Activated naive CD4-positive, alpha-beta T cell (primary cell): ENCODE results near the gene PLEKHH3.

Experiments
- DNase-seq, 4 experiments: peaks; one replicate each; lab custom pipeline; 2025; lab: John Stamatoyannopoulos, UW

Gene PLEKHH3, protein sequence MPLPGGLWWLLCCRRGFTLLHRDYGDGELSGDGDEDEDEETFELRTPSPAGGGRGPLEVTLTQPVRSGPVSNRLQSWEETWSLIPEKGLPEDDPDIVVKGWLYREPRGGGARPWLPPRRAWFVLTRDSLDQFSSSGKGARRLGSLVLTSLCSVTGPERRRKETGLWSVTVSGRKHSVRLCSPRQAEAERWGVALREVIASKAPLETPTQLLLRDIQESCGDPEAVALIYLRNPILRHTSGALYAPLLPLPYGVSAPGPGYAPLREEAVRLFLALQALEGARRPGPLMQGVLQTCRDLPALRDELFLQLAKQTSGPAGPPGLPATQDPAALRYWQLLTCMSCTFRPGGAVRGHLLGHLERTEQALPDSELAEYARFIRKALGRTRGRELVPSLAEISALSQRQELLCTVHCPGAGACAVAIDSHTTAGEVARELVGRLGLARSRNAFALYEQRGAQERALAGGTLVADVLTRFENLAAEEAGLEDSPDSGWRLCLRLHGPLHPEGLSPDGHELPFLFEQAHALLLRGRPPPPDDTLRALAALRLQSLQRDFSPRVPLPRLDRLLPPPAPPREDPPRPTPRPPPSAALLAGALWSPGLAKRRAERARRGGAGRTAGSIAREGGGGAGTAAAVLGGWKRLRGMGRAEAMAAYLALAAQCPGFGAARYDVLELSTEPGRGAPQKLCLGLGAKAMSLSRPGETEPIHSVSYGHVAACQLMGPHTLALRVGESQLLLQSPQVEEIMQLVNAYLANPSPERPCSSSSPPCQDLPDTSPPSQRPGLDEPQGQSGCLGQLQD

DNA sequence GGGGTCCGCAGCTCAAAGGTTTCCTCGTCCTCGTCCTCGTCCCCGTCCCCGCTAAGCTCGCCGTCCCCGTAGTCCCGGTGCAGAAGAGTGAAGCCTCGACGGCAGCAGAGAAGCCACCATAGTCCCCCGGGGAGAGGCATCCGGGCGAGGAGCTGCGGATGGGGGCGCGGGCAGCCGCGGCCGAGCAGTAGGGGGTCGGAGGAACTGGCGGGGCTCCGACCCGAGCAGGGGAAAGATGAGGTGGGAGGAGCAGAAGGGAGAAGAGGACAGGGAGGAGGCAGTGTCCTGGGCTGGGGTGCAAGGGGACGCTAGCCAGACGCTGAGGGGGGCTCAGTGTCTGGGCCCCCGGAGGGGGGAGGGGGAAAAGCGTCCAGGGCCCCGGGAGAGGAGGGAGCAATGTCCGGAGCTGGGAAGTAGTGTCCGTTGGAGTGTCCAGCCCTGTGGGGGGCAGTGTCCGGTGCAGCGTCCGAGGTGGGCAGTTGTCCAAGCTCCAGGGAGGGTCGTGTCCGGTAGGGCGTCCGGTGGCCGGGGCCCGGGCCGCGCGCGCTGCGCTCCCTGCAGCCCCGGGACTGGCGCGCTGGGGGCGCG, at the start of gene PLEKHH3:
Gene PLEKHH3, minus strand, starts transcription at position 571 of the 588 bp plus-strand sequence. Its CDS starts 431 bp downstream, at position 140.
- DNase-seq = no peak

DNA sequence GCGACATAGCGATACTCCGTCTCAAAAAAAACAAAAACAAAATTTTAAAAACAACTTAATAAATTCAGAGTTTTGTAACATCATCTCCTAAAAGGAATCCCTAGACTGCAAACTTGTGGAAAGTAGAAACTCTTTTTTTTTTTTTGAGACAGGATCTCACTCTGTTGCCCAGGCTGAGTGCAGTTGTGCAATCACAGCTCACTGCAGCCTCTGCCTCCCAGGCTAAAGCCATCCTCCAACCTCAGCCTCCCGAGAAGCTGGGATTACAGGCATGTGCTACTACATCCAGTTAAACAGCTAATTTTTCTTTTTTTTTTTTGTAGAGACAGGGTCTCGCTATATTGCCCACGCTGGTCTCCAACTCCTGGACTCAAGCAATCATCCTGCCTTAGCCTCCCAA, 48.3 kb upstream of the PLEKHH3 start:
- DNase-seq = no peak

DNA sequence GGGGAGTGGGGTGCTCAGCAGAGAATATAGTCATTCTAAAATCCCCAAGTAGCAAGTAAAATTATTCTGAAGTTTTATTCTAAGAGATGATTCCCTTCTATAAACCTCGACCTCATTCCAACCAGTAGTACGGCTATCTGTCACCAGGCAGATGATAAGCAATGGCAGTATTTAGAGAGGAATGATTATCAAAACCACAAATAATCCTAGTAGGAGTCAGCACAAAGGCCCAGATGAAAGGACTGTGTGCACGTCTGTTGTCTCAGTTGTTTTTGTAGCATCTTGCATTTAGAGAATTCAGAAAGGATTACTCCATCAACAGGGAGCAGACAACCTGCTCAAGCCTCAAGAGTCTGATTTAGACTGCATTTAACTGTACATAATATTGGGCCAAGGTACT, 46.8 kb upstream of the PLEKHH3 start:
- no peak for DNase-seq

DNA sequence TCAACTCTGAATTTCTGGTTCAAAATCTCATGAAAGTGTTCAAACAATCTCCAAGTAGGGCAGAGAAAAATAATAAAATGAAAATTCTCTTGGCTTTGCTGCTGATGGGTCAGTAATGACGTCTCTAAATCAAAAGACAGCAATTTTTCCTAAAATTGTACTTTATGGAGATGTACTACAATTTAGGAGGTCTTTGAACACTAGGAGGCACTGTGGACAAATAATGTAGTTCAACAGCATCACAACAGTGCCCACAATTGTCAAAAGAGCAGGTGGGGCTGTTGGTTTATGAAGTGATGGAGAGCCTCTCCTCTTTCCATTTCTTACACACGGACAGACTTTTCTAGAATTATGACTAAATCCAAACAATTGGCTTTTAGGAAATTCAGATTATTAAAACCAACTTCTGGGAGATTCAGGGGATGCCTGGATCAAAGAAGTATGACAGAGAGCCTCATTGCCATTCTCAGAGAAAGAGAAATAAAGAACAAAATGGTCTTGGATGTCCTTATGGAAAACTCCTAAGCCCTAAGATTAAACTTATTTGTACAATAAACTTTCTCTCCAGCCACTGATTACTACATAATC, 44.3 kb upstream of the PLEKHH3 start:
- DNase-seq = no peak

DNA sequence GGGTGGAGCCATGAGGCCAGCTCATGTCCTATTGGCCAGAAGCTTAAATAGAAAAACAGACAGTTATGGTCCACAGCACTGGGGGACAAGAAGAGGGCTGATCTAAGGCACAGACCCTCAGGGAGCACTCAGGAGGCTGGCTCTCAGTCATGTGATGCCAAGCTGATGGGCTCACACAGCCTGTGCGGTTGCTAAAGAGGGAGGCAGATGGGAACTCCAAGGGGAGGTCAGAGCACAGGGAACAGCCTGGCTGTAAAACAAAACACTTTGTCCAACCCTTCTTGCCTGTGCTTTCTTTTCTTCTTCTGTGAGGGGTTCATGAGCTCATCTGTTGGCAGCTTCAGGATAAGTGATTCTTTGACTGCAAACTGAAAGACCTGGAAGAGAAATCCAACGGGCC, 32.8 kb upstream of the PLEKHH3 start:
- no peak for DNase-seq

DNA sequence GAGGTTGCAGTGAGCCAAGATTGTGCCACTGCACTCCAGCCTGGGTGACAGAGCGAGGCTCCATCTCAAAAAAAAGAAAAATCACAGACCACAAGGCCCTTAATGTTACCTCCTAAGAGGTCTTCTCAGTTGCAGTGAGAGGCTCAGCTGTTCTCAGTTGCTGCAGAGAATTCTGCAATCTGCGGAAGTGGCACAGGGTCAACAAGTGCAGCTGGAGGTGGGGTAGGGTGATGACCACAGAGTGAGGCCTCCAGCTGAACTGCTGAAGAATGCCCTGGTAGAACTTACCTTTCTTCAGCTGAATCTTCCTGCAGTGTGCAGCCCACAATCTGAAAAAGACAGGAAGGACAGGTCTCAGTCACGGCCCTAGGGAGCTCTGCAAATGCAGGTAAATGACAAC, 31.8 kb upstream of the PLEKHH3 start:
- no peak for DNase-seq

DNA sequence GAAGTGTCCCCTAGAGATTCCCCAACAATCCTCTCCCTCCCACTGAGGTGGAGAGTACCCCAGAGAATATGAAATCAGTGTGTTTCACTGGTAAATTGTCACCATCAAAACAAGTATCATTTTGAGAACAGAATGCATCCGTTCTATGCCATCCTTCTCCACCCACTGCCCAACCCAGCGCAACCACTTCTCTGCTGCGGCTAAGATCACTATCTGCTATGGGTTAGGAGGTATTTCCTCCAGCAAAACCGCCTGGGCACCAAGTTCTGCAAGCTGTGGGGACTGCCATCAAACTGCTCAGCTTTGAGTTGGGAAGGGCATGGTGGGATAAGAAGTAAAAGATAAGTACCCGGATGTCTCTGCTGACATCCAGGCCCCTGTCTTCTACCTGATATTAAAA, 29.9 kb upstream of the PLEKHH3 start:
- no peak for DNase-seq

DNA sequence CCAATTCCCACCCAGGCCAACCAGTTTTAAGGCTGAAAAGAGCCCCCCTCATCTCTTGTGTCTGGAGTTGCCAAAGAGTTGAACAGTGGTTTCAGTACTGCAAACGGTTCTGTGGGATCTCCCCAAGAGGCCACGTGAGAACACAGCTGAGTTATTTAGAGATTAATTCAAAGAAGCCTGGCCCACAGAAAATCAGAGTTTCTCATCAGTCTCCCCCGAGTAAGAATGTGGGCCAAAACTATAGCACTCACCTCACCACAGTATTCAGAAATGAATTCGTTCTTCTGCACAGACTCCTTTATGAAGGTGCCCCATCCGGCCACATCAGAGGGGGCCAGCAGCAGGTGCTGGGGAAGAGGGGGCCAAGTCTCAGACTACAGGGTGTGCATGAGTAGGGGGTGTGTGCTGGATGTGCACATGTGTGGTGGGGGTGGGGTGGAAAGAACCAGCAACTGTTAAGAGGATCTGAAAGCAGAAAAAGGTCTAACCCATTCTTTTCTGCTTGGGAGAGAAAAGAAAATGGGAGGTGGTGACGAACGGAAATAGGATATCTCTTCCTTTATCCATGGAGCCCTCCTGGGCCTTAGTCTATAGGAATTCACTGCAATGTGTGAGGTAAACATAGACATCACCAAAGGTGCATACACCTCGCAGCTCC, 28.2 kb upstream of the PLEKHH3 start:
- no peak for DNase-seq

DNA sequence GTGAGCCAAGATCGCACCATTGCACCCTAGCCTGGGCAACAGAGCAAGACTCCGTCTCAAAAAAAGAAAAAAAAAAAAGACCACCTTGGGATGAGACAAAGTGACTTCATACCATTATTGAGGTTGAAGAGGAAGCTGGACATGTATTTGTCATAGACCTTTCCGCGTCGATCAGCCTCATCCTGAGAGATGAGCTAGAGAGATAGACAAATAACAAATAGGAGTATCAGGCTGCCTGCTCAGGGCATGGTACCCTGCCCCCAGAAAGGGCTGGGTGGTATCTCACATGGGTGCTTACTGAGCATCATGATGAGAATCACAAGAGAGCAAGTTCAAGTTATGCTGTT, 27.7 kb upstream of the PLEKHH3 start:
- DNase-seq = no peak

DNA sequence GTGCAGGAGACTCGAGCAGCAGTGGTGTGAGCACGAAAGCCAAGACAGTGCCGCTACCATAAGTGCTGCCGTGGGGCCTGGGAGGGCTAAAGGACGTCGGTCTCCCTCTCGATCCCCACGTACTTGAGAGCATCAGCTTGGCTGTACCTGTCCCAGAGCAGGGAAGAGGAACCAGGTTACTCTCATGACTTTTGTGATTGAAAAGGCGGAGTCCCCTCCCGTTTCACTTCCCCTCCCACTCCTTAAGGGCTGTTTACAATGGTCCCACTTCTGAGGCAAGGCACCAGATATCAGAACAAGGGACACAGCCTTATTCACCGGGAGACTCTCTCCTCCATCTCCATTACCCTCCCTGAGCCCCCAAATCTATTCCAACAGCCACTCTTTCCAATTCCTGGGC, 25.7 kb upstream of the PLEKHH3 start:
- no peak for DNase-seq

DNA sequence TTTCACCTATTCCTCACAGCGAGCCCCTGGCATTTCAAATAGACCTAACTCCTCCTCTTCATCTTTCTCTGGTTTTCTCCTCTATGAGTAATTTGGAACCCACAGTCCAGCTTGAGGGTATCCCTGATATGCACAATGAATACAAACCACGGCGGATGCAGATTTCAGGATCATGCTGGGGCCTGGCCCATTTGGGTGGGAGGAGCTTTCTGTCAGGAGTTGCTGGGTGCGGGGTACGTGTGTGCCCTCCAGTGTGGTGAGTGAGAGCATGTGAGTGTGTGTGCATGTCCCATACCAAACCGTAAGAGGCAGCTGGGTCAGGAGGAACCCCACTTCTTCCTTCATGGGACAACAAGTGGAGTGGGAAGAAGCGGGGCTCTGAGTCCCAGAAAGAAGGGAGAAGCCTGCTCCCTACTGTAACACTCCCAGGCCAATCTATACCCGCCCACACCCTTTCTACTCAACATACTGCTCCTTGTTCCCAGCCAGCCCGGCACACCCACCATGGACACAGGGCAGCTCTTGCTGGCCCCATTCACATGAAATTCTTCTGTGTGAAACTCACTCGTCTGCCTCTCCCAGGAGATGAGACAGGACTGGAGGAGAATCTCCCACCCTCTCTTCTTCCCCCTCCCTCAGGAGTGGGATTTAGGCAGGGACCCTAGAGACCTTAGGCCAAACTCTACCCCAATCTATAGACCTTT, 23.9 kb upstream of the PLEKHH3 start:
- DNase-seq = no peak

DNA sequence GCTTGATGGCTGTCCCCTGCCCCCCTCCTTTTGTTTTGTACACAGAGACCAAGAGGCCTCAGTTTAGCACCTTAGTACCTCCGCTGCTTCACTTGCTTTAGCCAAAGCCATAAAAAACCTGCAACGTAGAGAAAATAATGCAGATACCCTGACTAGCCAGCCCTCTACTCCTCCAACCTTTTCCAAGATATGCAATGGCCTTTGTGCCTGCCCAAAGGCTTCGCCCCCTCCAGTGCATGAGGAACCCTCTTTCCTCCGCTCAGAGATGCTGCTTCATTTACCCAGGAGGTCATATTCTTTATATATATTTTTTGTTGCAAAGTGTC, 22.6 kb upstream of the PLEKHH3 start:
- no peak for DNase-seq

DNA sequence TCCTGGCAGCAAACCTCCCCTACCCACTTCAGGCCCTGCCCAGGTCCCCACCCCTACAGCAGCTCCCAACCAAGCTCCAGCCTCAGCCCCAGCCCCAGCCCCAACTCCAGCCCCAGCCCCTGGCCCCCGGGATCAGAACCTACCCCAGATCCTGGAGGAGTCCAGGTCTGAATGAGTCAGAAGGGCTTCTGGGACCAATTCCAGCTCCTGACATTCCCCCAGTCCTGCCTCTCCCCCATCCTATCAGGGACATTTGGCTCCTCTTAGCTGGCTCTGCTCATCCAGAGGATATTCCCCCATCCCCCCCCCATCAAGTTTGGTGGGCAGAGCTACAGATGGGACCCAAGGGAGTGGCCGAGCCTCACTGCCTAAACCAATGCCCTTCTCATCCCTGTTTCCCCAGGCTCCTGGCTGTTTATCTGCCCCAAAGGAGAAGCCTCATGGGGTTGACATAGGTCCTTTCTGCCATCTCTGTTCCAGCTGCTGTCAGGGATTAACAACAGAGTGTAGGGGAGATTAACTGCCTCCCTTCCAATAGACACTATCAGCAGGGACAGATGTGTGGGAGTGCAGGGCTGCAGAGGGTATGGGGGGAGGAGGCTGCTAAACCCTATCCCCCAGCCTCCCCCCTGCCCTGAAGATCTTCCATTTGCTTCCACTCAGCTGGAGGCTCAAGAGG, 22.1 kb upstream of the PLEKHH3 start:
- DNase-seq = no peak

DNA sequence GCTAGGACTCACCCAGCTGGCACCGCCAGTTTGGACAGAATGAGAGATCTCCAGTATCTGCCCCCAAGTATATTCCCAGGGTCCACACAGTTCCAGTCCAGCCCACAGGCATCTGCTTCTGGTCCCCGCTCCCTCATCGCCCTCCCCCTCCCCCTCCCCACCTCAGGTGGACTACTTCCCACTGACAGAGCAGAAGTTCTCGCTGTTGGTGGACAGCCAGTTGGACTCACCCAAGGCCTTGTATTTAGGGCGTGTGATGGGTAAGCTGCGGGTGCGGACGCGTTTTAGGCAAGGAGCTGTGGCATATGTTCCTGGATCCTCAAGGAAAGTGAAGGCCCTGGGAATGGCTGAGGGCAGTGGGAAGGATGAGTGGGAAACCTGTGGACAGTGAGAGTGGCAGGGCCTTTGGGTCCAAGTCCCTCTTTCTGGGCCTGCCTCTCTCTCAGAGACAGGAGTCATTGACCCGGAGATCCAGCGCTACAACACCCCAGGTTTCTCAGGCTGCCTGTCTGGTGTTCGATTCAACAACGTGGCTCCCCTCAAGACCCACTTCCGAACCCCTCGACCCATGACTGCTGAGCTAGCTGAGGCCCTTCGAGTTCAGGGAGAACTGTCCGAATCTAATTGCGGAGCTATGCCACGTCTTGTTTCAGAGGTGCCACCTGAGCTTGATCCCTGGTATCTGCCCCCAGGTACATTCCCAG, 20.5 kb upstream of the PLEKHH3 start:
- DNase-seq = no peak

DNA sequence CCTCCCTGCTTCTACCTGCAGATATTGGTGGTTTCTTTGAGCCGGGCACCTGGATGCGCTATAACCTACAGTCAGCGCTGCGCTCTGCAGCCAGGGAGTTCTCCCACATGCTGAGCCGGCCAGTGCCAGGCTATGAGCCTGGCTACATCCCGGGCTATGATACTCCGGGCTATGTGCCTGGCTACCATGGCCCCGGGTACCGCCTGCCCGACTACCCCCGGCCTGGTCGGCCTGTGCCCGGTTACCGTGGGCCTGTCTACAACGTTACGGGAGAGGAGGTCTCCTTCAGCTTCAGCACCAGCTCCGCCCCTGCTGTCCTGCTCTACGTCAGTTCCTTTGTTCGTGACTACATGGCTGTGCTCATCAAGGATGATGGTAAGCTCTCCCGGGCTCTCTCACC, 18.7 kb upstream of the PLEKHH3 start:
- DNase-seq = no peak

DNA sequence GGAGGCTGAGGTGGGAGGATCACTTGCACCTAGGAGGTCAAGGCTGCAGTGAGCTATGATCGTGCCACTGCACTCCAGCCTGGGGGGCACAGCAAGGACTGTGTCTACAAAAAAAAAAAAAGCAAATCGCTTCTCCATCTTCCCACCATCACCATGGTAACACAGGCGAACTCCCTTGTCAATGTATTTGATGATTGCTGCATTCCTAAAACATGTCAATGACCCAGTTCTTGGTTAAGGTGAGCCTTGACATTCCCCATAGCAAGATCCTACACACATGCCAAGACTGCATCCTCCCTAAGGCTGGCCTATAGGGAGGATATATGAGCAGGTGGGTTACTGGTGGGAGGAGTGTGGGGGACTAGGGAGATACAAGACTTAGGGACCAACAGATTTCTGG, 17.7 kb upstream of the PLEKHH3 start:
- DNase-seq = no peak

DNA sequence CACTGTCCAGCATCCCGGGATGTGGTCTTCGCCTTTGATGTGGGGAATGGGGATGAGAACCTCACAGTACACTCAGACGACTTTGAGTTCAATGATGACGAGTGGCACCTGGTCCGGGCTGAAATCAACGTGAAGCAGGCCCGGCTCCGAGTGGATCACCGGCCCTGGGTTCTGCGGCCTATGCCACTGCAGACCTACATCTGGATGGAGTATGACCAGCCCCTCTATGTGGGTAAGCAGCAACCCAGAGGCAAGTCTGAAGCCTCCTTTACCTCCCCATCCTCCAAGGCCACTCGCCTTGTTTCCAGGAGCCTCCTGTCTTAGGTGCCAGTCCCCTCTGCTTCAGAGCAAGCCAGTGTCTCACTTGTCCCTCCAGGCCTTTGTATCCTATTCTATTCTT, 15.7 kb upstream of the PLEKHH3 start:
- DNase-seq = no peak

DNA sequence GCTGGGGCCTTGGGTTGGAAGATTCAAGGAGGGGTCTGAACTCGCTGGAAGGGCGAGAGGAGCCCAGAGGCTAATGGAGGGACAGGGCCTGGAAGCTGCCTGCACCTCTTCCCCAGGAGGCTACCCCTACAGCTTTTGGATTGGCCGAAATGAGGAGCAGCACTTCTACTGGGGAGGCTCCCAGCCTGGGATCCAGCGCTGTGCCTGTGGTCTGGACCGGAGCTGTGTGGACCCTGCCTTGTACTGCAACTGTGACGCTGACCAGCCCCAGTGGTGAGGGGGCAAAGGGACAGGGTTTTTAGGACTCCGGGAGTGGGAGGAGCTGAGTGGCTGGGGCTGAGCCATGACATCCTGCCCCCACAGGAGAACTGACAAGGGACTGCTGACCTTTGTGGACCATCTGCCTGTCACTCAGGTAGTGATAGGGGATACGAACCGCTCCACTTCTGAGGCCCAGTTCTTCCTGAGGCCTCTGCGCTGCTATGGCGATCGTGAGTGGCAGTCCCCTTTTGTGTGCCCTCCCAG, 14.3 kb upstream of the PLEKHH3 start:
- no peak for DNase-seq

DNA sequence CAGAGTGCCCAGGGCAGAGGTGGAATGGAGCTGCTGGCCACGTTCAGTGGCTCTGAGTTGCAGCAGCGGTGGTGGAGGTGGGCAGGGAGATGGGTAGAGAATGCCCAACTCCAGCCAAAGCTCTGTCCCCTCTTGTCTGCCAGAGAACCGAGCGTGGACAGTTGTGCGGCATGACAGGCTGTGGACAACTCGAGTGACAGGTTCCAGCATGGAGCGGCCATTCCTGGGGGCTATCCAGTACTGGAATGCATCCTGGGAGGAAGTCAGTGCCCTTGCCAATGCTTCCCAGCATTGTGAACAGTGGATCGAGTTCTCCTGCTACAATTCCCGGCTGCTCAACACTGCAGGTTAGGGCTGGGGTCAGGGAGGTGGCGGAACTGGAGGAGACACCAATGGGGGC, 13.8 kb upstream of the PLEKHH3 start:
- no peak for DNase-seq

DNA sequence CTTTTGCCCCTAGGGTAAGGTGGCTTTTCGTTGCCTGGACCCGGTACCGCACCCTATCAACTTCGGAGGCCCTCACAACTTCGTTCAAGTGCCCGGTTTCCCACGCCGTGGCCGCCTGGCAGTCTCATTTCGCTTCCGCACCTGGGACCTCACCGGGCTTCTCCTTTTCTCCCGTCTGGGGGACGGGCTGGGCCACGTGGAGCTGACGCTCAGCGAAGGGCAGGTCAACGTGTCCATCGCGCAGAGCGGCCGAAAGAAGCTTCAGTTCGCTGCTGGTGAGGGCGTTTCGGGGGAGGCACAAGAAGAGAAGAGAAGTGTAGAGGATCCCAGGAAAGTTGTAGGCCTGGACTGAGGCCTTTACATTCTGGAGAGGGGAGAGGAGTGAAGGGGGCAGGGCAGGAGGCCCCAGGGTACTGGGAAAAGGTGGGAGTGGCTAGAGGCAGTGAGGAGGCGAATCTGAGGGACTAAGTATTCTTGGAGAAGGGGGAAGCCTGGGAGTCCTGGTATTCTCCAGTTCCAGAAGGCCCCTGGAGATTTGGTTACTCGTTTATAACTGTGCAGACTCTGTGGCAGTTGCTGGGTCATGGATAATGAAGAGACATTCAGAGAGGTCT, 11.0 kb upstream of the PLEKHH3 start:
- DNase-seq = no peak
